GM15510 (cell line): ENCODE data around the gene SRRM4.

ENCODE experiments used
- POLR2A ChIP-seq: IDR thresholded peaks from 3 replicates; pipeline ENCODE4 v1.6.1; 2011; ENCODE audit warnings: borderline replicate concordance; ENCODE audit not compliant: insufficient read length; ENCODE audit errors: extremely low read depth

Gene SRRM4

DNA sequence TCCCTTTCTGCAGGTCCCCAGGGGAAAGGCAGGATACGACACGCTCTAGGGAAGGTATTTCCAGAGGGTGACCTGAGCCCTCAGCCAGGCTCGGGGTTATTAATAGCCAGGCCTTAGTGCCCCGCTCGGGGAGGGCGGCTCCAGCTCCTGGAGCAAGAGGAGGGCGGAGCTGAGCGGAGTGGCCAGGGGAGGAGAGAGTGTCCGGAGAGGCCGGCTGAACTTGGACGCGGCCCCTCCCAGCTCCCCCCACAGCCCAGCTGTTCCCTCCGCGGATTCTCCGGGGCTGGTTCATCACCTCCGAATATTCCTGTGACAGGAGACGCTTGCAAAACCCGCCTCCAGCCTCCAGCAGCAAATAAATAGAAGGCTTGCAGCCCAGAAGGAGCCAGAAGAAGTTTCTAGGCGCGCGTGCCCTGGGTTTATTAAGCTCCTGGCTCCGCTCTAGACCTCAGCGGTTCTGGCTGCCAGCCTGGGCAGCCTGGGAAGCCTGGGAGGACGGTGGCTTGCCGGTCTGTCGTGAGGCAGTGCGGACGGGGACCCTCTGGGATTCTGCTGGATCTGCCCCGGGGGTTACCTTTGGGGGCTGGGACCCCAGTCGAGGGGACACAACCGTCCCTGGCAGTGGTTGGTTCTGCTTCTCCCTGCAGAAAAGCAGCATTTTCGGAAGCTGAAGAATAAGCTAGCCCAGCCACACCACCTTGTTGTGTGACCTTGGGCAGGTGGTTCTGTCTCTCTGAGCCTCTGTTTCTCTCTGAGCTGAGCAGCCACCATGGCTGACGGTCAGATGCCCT lies 197.4 kb downstream of the SRRM4 start, which contains the start of gene HSPB8:
HSPB8 (plus strand) TSS at position 388 of the 791 bp plus-strand sequence; CDS start at position 770, 382 bp downstream.
- TF ChIP-seq POLR2A: no peak

GRCh38 chr12:119179335-119180021 lies 198.1 kb downstream of the SRRM4 start:
- TF ChIP-seq POLR2A: no peak

DNA sequence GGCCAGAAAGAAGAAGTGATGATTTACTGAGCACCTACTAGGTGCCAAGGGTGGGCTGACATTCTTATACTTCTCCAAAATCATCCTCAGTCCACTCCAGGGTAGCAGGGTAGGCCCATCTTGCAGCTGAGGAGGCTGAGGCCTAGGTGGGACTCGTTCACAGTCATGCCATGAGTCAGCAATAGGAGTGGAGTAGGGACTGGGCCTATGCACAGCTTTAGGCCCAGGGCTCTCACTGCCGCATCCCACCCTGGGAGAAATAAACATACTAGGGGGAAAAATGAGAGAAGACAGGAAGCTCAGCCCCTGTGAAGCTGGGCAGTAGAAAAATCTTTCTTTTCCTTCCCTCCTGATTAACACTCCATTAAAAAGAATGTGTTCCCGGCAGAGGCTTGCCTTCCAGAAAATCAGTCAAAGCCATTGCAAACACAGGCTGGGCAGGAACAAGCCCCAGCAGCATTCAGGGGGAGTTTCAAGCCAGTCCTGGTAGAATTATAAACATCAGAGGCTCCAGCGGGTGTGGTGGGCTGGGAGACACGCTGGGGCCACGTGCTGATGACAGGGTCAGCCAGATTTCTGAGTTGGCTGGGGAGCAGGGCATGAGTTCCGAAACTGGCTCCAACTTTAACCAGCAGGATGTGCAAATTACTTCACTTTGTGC lies 199.2 kb downstream of the SRRM4 start:
- TF ChIP-seq POLR2A: no peak

DNA sequence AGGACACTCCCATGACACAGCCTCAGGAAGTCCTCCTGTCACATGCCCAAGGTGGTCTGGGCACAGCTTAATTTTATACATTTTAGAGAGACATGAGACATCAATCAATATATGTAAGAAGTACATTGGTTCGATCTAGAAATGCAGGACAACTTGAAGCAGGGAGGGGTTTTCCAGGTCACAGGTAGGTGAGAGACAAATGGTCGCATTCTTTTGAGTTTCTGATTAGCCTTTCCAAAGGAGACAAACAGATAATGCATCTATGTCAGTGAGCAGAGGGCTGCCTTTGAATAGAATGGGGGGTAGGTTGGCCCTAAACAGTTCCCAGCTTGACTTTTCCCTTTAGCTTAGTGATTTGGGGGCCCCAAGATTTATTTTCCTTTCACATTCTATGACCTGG lies 199.9 kb downstream of the SRRM4 start:
- no peak for TF ChIP-seq POLR2A

DNA sequence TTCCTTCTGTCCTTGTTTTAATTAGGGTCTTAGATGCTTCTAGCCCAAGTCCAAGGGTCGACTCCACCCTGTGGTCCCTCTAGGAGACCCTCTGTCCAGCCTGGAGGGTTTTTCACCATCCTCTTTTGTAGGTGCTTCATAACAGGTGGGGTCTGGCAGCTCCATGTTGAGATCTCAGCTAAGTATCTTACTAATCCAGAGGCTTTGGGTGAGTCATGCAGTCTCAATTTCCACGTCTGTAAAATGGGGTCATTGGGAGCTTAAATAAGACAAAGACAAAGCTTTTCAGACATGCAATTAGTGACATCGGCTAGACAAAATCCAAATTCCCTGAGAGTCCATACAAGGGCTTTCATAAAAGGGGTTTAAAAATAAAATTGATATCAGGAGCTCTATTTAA lies 200.6 kb downstream of the SRRM4 start:
- no peak for TF ChIP-seq POLR2A

DNA sequence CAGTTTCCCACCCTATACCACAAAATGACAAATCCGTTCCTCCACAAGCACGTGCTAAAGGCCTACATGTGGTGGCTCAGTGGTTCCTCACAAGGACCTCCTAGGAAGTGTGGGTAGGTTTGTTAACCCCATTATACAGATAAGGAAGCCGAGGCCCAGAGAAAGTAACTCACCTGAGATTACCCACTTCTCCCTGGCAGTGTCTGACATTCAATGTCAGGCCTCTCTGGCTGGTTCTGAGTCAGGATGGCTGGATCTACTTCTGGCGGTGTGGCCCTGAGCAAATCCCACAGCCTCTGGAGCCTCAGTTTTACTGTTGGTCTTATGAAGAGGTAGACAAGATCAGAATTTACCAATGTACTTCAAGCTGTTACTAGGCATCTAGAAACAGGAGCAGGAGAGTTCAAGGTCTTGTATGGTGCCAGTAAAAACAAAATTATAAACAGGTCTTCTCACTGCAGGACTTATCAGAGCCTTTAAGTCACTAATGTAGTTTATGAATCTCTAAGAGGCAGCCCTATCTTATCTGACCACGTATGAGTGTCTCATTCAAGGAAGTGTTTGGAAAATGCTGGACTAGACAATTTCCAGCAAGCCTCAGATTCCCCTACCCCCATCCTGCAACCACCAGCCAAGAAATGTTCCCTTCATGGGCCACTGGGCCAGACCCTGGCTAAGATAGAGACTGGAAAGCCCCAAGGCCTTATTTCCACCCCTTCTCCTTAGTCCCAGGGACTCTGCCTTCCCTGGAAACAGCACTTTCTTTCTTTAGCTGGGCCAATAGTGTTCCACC lies 201.6 kb downstream of the SRRM4 start:
- TF ChIP-seq POLR2A: no peak

GRCh38 chr12:119183942-119184695 lies 202.8 kb downstream of the SRRM4 start:
- TF ChIP-seq POLR2A: no peak

DNA sequence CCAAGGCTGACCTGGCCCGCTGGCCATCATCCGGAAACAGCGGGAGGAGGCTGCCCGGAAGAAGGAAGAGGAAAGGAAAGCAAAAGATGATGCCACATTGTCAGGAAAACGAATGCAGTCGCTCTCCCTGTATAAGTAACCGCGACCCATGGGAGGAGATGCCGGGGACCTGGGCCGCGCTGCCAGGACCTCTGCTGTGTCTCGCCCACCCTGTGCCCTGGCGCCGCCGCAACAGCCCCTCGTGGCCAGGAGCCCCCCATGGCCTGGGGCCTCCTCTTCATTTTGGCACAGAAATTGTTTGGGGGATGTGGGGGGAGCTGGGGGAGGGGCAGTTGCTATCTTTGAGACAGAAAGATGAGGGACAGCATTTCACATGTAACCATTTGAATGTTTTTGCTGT lies 213.9 kb downstream of the SRRM4 start:
- no peak for TF ChIP-seq POLR2A

GRCh38 chr12:119198440-119198839 lies 217.1 kb downstream of the SRRM4 start:
- TF ChIP-seq POLR2A: no peak

DNA sequence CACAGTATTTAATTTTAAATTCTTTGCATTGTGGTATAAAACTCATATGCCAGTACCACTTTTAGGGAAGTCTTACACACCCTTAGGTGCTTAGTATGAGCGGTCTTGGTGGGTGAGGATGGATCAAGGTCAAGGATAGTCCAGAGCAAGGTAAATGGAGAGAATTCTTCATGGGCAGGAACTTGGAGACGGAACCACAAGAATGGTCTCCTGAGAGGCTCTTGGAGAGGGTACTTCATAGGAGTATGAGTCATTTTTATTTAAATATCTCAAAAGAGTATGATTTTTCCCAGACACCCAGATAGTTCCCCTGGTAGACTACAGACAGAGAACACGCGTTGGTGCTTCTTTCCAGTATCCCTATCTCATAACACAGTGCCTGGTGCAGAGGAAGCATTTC lies 219.3 kb downstream of the SRRM4 start:
- no peak for TF ChIP-seq POLR2A

DNA sequence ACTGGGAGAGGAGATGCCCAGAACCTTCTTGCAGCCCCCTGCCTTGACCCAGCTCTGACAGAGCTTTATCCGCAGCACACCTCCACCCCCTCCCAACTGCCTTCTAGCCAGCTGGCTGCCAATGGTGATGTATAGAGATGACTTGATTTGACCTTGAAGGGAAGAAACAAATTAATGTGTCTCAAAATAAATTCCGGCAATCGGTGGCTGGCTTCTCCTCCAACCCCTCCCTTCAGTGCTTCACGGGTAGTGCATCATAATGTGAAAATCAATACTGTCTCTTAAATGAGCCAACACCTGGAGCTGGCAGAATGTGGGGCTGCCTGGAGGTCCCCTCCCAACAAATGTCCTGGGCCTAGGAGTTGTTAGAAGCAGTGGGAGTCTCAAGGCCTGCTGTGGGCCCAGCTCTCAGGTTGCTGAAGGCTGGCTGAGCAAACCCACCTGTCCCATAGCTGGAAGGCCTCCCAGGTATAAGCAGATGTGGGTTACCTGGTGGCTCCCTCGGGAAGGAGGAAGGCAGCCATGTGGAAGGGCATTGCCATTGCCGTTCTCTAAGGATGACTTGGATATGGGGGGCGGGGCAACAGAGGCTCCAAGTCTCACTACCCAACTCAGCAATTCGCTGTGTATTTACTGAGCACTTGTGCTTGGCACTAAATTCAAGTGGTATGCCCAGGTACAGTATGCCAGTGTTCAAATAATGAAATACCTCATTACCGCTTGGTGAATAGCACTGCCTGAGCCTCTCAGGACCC lies 220.6 kb downstream of the SRRM4 start:
- no peak for TF ChIP-seq POLR2A

GRCh38 chr12:119202544-119202943 lies 221.2 kb downstream of the SRRM4 start:
- TF ChIP-seq POLR2A: no peak

DNA sequence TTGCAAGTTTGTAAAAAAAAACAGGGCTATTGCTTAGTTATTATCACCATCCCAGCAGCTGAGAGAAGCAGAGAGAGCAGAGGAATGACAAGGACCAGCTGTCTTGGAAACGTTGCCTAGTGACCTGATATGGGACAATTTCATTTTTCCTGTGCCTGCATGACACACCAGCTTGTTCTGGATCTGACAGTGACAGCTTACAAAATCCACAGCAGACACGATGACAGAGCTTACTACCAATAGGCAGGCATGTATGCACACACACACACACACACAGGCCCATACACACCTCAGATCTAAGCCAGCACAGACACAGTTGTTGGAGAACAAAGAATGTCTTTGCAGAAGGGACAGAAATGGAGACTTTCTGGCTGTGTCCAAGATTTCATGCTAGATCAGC lies 222.8 kb downstream of the SRRM4 start:
- no peak for TF ChIP-seq POLR2A
